B cell (primary cell): ENCODE results near the gene CDYL. TPM values are rescaled to one million over a fixed set of nuclear protein-coding genes. Genes with fewer than 3 reads are reported as not detected.
A peak's percentile ranks its signal among the peaks of the same experiment; 100 is the strongest.

Experiments used
- ATAC-seq: fragments of 200-7000 bp; cut with Tn5 transposase; one replicate; pipeline ENCODE4 v1.10.0; 2021; ENCODE audit warnings: low read depth, mild to moderate bottlenecking, moderate number of reproducible peaks, moderate library complexity
- CTCF ChIA-PET: fragments of 350-600 bp; sonication (Branson Sonifier 250); formaldehyde crosslinking; loops from one replicate; lab custom pipeline; 2021; ENCODE audit warnings: antibody characterized with exemption, inconsistent platforms; lab: Charles Lee
- POLR2A ChIA-PET: fragments of 350-600 bp; sonication (Branson Sonifier 250); formaldehyde crosslinking; loops from one replicate; lab custom pipeline; 2021; ENCODE audit warnings: antibody characterized with exemption; lab: Charles Lee
- DNase-seq: peaks from one replicate; pipeline ENCODE4 v3.0.0; 2013
- H2AFZ ChIP-seq: 2 replicates; pipeline ENCODE4 v1.6.1; 2012; ENCODE audit warnings: mild to moderate bottlenecking, low read depth, low read length; ENCODE audit not compliant: insufficient read depth, poor library complexity, severe bottlenecking
- H3K27ac ChIP-seq, 2 donors: 1 replicate in 1 of 2; 2 replicates in 1 of 2; pipeline ENCODE4 v1.5.1; 2012 to 2013; ENCODE audit warnings: low read length in 2 of 2, mild to moderate bottlenecking in 2 of 2, moderate library complexity in 1 of 2
- H3K27me3 ChIP-seq, 4 experiments: fragments of 200-600 bp in 1 of 4; sonication (generic) in 1 of 4; replicated peaks in 1 of 4; 1 replicate in 2 of 4; 2 replicates in 2 of 4; pipeline versions ENCODE4 v1.6.1 to v1.7.0; 2013 to 2016; ENCODE audit warnings: low read length in 3 of 4, mild to moderate bottlenecking in 2 of 4, mixed read lengths in 1 of 4, moderate library complexity in 1 of 4; ENCODE audit not compliant: insufficient read depth in 4 of 4, control insufficient read depth in 3 of 4; ENCODE audit errors: control extremely low read depth in 1 of 4
- H3K36me3 ChIP-seq, 2 experiments: replicated peaks in 1 of 2; 1 replicate in 1 of 2; 2 replicates in 1 of 2; pipeline versions ENCODE4 v1.6.1 to v1.7.1; 2013; ENCODE audit warnings: low read length in 1 of 2; ENCODE audit not compliant: insufficient read depth in 2 of 2, control insufficient read depth in 1 of 2; ENCODE audit errors: control extremely low read depth in 1 of 2, extremely low read depth in 1 of 2
- H3K4me1 ChIP-seq, 2 donors: fragments of 200-600 bp in 1 of 2; sonication (generic) in 1 of 2; 1 replicate in 1 of 2; 2 replicates in 1 of 2; pipeline versions ENCODE4 v1.5.1 to v1.6.1; 2013 to 2017; ENCODE audit warnings: low read length in 2 of 2; ENCODE audit not compliant: control insufficient read depth in 2 of 2, insufficient read depth in 2 of 2
- H3K4me2 ChIP-seq: replicated peaks from 2 replicates; pipeline ENCODE3; 2012; ENCODE audit warnings: mild to moderate bottlenecking, low read depth, low read length; ENCODE audit not compliant: poor library complexity, severe bottlenecking
- H3K4me3 ChIP-seq, 5 experiments: fragments of 200-600 bp in 1 of 5; sonication (generic) in 1 of 5; 1 replicate in 3 of 5; 2 replicates in 2 of 5; pipeline versions ENCODE4 v1.5.1 to v1.7.0; 2011 to 2016; ENCODE audit warnings: low read length in 4 of 5, mild to moderate bottlenecking in 4 of 5, low read depth in 2 of 5, control low read depth in 1 of 5, moderate library complexity in 1 of 5; ENCODE audit not compliant: insufficient read depth in 1 of 5; ENCODE audit errors: control extremely low read depth in 1 of 5, extremely low read depth in 1 of 5
- H3K79me2 ChIP-seq: fragments of 200-600 bp; sonication (generic); one replicate; pipeline ENCODE4 v1.6.0; 2016; ENCODE audit warnings: low read length; ENCODE audit not compliant: control insufficient read depth, insufficient read depth
- H3K9ac ChIP-seq: fragments of 200-600 bp; sonication (generic); 2 replicates; pipeline ENCODE4 v1.6.1; 2017; ENCODE audit warnings: mild to moderate bottlenecking, low read length, moderate library complexity
- H3K9me3 ChIP-seq, 3 donors: one replicate each; pipeline versions ENCODE4 v1.6.1 to v1.7.1; 2013; ENCODE audit warnings: low read length in 2 of 3; ENCODE audit not compliant: control insufficient read depth in 2 of 3, insufficient read depth in 1 of 3; ENCODE audit errors: control extremely low read depth in 1 of 3
- H4K20me1 ChIP-seq: 2 replicates; pipeline ENCODE4 v1.6.0; 2012; ENCODE audit warnings: mild to moderate bottlenecking, low read length; ENCODE audit not compliant: insufficient read depth, control insufficient read depth, poor library complexity, severe bottlenecking
- H3K27ac Mint-ChIP-seq: one replicate; pipeline ENCODE4 v1.8.0; 2021; ENCODE audit warnings: mixed read lengths
- H3K27me3 Mint-ChIP-seq: one replicate; pipeline ENCODE4 v1.8.0; 2021; ENCODE audit warnings: mixed read lengths
- H3K4me1 Mint-ChIP-seq: one replicate; pipeline ENCODE4 v1.8.0; 2021; ENCODE audit warnings: mixed read lengths
- H3K4me3 Mint-ChIP-seq: one replicate; pipeline ENCODE4 v1.8.0; 2021; ENCODE audit warnings: mixed read lengths
- H3K9me3 Mint-ChIP-seq: one replicate; pipeline ENCODE4 v1.8.0; 2022; ENCODE audit warnings: mixed read lengths; ENCODE audit not compliant: insufficient read depth
- EZH2 ChIP-seq: IDR thresholded peaks from 2 replicates; pipeline ENCODE4 v1.6.1; 2012; ENCODE audit warnings: borderline replicate concordance, low read depth, mild to moderate bottlenecking, moderate library complexity, low read length; ENCODE audit not compliant: insufficient read depth, poor library complexity, severe bottlenecking
- WGBS: methylation state at CpG from one replicate; pipeline ENCODE4 v1.1.5; 2013; ENCODE audit warnings: missing lambda C conversion rate; ENCODE audit not compliant: insufficient coverage; 5-methylcytosine and 5-hydroxymethylcytosine counted together
- intact Hi-C: fragments of 100-400 bp; cut with micrococcal nuclease; formaldehyde crosslinking; loops from one replicate; pipeline ENCODE4 v1.10.0; 2022
- polyA plus RNA-seq: library from polyadenylated mRNA; depleted of rRNA; stranded (reverse); fragments of >200 nt; gene quantifications from 2 replicates; pipeline ENCODE4 v1.2.3, GENCODE V29; 2012
- total RNA-seq, 2 donors: library from RNA; stranded (reverse); fragments of 120-200 nt in 1 of 2; gene quantifications; 1 replicate in 1 of 2; 2 replicates in 1 of 2; pipeline versions ENCODE4 v1.2.3 to v1.2.4, GENCODE V29; 2013 to 2022
- TF ChIP-seq, protein P1 (sequence below): fragments of 200-600 bp; IDR thresholded peaks from one replicate; pipeline ENCODE4 v1.8.0; 2022; ENCODE audit warnings: antibody characterized with exemption, mild to moderate bottlenecking

Gene CDYL
- total and polyA plus RNA-seq, 2 donors (not counting 1 experiment from before 2014, with no cell fraction given) = 15.6 to 63.0 TPM

DNA sequence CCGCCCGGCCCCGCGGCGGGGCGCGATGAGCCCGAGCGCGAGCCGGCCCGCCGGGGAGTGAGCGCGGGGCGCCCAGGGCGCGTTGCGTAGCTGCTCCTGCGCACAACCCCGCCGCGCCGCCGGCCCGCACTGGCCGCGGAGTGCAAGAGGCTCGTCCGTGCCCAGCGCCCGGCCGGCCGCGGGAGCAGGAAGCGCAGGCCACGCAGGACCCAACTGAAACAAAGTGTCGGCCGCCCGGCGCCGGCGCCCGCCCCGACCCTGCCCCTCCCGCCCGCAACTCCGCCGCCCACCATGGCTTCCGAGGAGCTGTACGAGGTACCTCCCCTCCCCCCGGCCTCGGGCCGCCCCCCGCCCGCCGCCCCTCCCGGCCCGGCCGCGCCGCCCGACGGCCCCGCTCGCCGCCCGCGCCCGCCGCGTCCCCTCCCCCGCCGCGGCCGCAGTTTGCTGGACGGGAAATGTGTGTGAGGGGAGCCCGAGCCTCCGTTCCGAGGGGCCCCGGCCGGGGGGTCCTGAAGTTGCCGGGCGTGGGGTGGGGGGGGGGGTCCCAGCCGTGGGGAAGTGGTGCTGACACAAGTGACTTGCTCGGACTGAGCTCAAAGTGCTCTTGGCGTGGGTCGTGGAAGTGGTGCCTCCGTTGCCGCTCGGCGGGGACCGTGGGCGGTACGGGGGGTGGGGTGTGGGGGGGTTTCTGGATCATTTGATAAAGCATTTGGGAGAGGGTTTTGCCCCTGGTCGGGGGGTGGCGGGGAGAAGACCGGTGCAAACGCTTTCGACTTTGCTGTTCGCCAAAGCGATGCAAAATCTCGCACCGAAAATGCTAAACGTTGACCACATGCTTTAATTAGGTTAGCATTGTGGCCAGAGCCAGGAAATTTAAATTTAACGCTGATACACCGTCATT lies 539 bp downstream of the CDYL start:
- Histone ChIP-seq H3K4me3 (peak overlapping the region; percentile 48 to 83 (median 63)), H3K9ac (peak overlapping the region; percentile 62), H3K27ac (peak overlapping the region in 1 of 2 donors; percentile 69), H4K20me1 (peaks cover 21% of the 10 kb centered on the region), H3K9me3 (peaks cover 0 to 5% (median 0%) of the 10 kb centered on the region in 3 donors), H3K4me2 (peak overlapping the region; percentile 77), H3K79me2 (peaks cover 46% of the 10 kb centered on the region), H3K4me1 (peaks cover 28 to 35% of the 10 kb centered on the region in 2 donors), H3K27me3 (no peaks in the 10 kb centered on the region), H2AFZ (peak overlapping the region; percentile 62), H3K36me3 (no peaks in the 10 kb centered on the region)
- Mint-ChIP-seq H3K4me3 (peak overlapping the region; percentile 92), H3K27ac (peak overlapping the region; percentile 86), H3K27me3 (no peaks in the 10 kb centered on the region), H3K4me1 (peaks cover 50% of the 10 kb centered on the region), H3K9me3 (peaks cover 2% of the 10 kb centered on the region)
- intact Hi-C loops = loop anchor here (1.0 to 10.0 kb wide), 8 partner anchors 13 to 1808 kb away; partner anchors contain the start of genes ECI2 and LY86
- CTCF ChIA-PET = interaction anchor here (0.6 to 2.8 kb wide), 7 partner anchors 10 to 495 kb away, joined by 3 to 11 read pairs (median 4); no protein-coding TSS in a partner anchor
- ATAC-seq (no peak), DNase-seq (peak; percentile 66)
- POLR2A ChIA-PET = interaction anchor here (0.6 to 2.1 kb wide), 8 partner anchors 9 to 112 kb away, joined by 3 to 6 read pairs (median 4); no protein-coding TSS in a partner anchor
- TF ChIP-seq EZH2 = no peak
- TF ChIP-seq, protein P1, sequence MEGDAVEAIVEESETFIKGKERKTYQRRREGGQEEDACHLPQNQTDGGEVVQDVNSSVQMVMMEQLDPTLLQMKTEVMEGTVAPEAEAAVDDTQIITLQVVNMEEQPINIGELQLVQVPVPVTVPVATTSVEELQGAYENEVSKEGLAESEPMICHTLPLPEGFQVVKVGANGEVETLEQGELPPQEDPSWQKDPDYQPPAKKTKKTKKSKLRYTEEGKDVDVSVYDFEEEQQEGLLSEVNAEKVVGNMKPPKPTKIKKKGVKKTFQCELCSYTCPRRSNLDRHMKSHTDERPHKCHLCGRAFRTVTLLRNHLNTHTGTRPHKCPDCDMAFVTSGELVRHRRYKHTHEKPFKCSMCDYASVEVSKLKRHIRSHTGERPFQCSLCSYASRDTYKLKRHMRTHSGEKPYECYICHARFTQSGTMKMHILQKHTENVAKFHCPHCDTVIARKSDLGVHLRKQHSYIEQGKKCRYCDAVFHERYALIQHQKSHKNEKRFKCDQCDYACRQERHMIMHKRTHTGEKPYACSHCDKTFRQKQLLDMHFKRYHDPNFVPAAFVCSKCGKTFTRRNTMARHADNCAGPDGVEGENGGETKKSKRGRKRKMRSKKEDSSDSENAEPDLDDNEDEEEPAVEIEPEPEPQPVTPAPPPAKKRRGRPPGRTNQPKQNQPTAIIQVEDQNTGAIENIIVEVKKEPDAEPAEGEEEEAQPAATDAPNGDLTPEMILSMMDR = no peak
- WGBS = under 1% methylated on average over 75 of the region's 107 CpGs
